GM19193 (cell line): Measurements from ENCODE around the gene NT5C2.

Experiments used
- POLR2A ChIP-seq: IDR thresholded peaks from 4 replicates; pipeline ENCODE4 v1.6.1; 2011; ENCODE audit not compliant: insufficient read depth, insufficient read length; ENCODE audit errors: extremely low read depth

NT5C2 gene

DNA sequence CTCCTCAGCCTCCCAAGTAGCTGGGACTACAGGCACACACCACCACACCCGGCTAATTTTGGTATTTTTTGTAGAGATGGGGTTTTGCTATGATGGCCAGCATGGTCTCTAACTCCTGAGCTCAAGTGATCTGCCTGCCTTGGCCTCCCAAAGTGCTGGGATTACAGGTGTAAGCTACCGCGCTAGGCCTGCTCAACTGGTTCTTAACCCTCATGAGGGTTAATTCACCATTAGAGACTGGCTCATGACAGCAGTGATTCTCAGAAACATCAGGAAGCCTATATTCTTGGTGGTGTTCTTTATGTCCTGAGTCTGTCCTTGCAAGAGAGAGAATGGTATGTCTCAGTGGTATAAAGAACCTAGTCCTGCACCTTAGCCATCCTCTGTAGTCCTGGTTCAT is 10.4 kb upstream of the NT5C2 start:
- TF ChIP-seq POLR2A: no peak

DNA sequence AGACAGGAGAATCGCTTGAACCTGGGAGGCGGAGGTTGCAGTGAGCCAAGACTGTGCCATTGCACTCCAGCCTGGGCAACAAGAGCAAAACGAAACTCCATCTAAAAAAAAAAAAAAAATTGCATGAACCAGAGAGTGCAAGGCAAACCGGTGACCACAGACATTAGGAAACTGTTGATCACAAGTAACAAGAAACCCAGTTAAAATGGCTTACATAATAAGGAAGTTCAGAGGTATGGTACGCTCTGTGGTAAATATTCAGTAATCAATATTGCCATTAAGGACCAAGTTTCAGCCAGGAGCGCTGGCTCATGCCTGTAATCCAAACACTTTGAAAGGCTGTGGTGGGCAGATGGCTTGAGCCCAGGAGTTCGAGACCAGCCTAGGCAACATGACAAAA is 9.2 kb upstream of the NT5C2 start:
- no peak for TF ChIP-seq POLR2A

DNA sequence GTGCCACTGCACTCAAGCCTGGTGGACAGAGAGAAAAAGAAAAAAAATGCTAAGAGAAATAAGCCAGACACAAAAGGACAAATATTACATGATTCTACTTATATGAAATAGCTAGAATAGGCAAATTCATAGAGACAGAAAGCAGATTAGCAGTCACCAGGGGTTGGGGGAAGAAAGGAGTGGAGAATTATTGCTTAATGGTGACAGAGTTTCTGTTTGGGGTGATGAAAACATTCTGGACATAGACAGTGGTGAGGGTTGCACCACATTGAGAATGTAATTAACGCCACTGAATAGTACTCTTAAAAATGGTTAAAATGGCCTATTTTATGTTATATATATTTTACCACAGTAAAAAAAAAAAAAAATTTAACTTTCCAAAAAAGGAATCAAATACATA is 6.4 kb upstream of the NT5C2 start:
- TF ChIP-seq POLR2A: no peak

DNA sequence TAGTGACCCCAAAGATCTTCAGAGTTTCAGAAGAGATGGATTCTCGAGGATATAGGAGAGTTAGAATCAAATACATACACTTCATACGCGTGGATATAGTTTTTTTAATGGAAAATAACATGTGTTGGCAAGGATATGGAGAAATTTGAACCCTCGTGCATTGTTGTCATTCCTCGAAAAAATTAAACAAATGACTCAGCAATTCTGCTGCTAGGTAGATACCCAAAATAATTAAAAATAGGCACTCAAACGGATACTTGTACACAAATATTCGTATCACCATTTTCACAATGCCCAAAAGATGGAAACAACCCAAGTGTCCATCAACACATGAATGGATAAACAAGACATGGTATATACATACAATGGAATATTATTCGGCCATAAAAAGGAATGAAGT is 5.6 kb upstream of the NT5C2 start:
- no peak for TF ChIP-seq POLR2A

DNA sequence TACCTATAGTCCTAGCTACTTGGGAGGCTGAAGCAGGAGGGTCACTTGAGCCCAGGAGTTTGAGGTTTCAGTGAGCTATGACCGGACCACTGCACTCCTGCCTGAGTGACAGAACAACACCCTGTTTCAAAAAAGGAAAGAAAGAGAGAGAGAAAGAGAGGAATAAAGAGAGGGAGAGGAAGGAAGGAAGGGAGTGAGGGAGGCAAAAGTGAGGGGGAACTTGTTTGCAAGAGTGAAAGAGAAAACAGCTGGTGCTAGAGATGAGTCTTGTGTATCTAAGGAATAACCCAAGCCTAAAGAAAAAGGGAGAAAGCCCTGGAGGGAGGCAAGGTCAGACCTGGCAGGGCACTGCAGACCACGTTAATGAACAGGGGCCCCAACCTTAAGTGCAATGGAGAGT is 4.8 kb upstream of the NT5C2 start:
- TF ChIP-seq POLR2A: no peak

DNA sequence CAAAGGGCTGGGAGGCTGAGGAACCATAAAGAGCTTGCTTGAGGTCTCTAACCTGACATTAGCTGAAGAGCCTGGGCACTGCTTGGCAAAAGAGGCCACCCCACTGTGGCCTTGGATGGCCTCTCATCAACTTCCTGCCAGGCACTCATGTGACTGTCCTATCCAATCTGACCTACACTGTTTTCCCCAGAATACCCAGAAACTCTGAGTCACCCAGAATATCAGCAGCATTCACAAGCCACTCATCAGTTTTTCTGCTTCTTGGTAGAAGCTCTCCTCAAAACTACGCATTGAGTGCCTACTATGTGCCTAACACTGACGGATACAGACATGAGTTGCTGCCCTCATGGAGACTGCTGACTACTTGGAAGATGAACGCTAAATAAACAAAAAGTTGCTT is 4.1 kb upstream of the NT5C2 start:
- no peak for TF ChIP-seq POLR2A

DNA sequence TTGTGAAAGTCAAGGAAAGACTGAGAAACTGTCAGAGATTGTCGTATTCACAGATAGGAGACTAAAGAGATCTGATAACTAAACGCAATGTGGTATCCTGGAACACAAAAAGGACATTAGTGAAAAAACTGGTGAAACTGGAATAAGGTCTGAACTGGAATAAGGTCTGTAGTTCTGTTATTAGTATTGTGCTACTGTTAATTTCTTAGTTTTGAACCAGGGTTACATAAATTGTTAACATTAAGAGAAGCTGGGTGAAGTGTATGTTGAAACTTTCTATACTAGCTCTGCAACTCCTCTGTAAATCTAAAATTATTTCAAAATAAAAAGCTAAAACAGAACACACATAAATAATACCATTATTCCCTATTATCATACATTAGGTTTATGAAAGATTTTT is 3.4 kb upstream of the NT5C2 start:
- TF ChIP-seq POLR2A: no peak

DNA sequence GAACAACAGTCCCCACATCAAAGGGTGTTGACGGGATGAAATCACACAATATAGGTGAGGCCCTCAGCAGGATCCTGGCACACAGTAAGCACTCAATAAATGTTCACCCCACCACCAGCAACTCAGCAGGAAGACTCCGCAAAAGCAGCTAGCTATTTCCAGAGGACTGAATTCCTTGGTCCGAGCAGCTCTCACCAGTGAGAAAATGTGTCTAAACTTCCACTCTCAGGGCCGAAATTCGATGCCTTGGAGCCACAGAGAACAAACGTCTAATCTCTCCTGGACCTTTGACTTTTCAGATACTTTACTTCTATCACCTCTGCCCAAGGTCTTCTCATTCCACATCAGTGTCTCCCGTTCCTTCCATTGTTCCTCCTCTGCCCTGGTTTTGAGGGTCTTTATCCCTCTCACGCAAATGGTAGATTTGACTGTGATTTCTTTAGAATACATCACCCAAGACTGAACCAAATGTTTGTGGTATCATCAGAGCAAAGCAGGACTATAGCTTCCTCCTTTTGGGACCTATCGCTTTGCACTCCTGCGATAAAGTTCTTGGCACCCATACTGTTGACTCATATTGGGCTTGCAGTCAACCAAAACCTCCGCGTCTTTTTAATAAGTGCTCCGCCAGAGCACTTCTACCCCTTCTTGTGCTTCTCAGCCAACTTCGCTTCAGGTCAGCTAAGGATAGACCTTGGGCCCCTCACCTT is 903 bp upstream of the NT5C2 start:
- no peak for TF ChIP-seq POLR2A

DNA sequence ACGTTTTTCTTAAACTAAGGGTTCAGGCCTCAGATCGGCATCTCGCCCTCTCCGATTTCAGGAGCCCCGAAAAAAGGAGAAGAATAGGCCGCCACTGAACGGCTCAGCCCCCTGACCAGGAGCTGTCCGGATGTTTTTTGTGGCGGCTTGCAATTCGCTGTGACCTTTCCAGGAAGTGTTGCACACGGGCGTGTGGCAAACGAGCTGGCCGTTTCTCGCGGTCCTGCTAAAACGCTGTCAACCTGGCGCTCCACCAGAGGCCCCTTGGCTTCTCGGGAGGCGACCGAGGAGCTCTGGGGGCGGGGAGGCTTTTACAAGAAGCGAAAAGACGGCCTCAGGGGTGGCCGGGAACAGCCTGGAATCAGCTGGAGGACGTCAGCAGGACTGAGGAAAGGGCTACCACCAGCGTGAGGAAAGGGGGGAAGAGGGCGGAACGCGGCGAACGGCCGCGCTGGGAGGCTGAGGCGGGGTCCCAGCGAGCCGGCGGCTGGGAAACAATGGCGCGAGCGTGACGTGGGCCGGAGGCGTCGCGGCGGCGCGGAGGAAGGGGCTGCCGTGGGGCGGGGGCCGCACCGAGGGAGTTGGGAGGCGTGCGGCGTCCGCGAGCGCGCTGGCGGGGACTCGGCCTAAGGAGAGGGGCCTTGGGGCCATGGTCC is 493 bp downstream of the NT5C2 start:
- peak; percentile 66 for TF ChIP-seq POLR2A

DNA sequence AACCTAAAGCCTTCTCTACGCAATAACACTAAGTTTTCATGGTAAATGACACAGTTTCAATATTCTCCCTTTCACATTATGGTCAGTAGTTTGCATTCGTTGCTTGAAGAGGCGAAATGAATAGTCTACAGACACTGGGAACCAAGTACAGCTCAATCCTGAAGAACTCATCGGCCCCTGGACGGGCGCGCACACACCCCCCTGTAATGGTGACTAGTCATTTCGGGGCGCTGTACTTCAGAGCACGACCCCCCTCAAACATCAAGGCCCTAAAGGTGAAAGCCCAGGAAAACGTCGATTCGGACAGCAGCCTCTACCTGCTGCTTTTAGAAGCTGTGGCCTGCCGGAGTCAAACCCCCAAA is 1.0 kb downstream of the NT5C2 start:
- no peak for TF ChIP-seq POLR2A

DNA sequence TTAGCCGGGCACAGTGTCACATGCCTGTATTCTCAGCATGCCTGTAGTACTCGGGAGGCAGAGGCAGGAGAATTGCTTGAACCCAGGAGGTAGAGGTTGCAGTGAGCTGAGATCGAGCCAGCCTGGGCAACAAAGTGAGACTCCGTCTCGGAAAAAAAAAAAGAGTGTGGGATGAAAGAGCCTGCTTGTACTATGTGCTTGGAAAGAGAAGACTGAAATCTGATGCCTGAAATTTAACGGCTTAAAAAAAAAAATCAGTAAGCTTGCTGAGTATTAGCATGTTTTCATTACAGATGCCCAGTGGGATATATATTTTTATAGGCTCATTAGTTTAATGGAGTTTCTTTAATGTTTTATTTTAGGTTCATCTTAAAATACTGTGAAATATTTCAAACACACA is 4.2 kb downstream of the NT5C2 start:
- no peak for TF ChIP-seq POLR2A

DNA sequence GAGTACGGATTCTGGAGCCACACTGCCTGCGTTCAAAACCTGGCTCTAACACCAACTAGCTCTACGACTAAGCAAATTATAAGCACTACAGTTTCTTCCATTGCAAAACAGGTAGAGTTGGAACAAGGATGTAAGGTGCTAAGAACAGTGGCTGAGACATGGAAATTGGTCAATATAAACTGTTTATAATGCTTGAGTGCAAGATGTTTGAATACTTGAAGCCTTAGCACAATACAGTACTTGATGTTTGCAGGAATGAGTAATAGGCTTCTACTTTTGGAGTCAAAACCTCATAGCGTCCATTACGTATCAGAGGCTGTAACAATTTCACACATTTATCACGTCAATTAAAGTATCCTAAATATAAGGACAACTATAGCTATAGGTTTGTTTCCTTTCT is 6.9 kb downstream of the NT5C2 start:
- no peak for TF ChIP-seq POLR2A

DNA sequence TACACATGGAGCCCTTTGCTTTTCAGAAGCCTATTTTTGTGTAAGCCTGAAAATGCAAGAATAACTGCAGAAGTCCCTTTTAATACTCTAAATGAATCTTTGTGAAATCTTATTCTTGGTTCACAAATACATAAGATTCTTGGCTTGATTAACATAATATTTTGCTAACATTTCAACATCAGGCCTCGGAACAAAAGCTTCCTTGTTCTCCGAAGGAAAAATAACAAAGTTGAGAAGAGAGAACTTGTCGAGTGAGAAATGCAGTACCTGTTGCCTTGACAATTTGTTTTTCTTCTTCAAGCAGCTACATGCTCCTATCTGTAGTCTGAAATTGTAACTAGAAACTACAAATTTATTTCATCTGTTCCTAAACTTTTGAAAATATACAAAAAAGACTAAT is 8.5 kb downstream of the NT5C2 start:
- TF ChIP-seq POLR2A: no peak

DNA sequence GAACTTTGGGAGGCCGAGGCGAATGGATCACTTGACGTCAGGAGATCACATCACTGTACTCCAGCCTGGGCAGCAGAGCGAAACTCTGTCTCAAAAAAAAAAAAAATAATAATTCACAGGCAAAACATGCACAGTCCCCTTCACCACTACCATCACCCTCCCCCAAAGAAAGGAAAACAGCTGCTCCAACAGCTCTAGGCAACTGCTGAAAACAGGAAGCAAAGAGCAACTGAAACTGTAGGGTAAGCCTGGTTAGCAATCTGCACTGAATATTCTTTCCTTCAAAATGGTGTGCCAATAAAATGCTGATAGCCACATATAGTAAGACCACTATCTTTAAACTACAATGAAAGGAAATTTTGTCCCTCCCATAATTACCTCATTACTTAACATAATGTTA is 11.8 kb downstream of the NT5C2 start:
- TF ChIP-seq POLR2A: no peak

DNA sequence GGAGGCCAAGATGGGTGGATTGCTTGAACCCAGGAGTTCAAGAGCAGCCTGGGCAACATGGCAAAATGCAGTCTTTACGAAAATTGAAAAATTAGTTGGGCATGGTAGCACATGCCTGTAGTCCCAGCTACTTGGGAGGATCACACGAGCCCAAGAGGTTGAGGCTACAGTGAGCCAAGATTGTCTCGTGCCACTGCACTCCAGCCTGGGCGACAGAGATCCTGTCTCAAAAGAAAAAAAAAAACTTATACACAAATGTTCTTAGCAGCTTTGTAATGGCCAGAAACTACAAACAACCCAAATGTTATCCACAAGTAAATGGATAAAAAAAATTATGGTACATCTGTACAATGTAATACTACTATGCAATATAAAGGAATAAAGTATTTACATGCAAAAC is 12.6 kb downstream of the NT5C2 start:
- no peak for TF ChIP-seq POLR2A

DNA sequence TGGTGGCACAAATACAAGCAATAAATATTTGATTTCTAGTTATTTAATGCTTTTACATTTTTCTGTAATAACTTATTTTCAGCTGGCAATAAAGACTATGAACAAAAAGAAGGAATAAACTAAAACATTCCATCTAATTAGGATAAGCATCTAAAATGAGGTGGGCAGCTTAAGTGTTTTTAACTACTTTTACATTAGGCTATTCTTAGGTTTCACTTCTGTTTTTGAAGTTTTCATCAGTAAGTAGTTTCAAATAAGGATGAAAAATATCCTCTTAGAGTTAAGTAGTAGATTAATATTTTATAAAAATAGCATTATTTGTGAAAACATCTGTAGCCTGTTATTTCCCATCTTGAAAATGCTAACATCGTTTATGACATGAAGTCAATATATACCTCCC is 15.9 kb downstream of the NT5C2 start:
- no peak for TF ChIP-seq POLR2A

DNA sequence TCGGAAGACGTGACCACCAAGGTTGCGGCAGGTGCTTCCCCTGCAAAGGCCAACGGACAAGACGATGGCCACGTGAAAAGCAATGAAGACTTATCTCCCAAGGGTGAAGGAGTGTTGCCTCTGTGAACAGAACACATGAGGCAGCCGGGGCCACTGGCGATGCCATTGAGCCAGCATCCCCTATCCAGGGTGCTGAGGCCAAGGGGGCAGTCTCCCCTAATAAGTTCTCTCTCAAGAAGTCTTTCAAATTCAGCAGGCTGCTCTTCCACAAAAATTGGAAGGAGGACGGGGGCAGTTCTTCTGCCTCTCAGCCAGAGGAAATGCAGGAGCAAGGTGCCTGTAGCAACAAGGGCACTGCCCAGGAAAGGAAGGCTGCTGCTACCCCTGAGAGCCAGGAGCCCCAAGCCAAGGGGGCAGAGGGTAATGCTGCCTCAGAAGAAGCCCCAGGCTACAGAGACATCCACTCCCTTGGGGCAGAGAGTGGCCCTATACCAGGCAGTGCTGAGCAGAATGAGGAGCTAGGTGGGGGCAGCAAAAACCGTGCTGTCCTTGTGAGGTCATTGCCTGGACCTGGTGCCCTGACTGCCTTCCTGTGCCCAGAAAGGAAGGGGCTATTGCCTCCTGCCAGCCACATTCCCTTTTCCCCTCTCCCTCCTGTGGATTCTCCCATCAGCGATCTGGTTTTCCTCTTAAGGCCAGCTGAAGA is 17.3 kb downstream of the NT5C2 start:
- no peak for TF ChIP-seq POLR2A

DNA sequence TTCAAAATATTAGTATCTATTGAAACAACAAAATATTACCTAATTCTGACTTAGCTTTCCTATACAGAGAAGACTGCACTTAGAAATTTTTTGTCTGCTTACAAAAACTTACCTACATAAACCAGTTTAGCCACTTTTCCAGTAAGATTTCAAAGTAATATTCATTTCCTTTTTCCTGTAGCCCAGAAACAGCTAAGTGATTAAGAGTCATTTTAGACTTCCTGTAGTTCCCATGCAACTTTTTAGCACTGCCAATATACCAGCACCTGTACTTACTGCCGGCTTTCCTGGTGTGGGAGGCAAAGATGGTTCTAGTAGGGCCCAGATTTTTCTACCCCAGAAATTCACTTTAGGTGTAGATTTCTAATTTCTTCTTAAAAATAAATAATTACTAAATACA is 21.8 kb downstream of the NT5C2 start:
- no peak for TF ChIP-seq POLR2A
